ENCODE data around the gene EXTL2.
"Not testable (repeated sequence)": the region's sequence is repeated elsewhere in the genome, so short reads cannot be mapped to it uniquely, and the experiment has no call there.

Gene EXTL2

GRCh38 chr1:100860397-100860991 lies 34.1 kb downstream of the EXTL2 start:
- DNase-seq (ENCODE audit: low spot score): no peak

GRCh38 chr1:100855116-100855515 lies 39.5 kb downstream of the EXTL2 start:
- not testable (repeated sequence) for DNase-seq (ENCODE audit: low spot score)

GRCh38 chr1:100852976-100853375 lies 41.7 kb downstream of the EXTL2 start:
- no peak for DNase-seq (ENCODE audit: low spot score)

- no peak for DNase-seq (ENCODE audit: low spot score)
Observed at GRCh38 chr1:100851726-100852125, 42.9 kb downstream of the EXTL2 start.

- no peak for DNase-seq (ENCODE audit: low spot score)
Observed at GRCh38 chr1:100847361-100848082, 47.1 kb downstream of the EXTL2 start.

- not testable (repeated sequence) for DNase-seq (ENCODE audit: low spot score)
Observed at GRCh38 chr1:100843160-100843559, 51.5 kb downstream of the EXTL2 start.

GRCh38 chr1:100835866-100836842 lies 58.5 kb downstream of the EXTL2 start:
- DNase-seq (ENCODE audit: low spot score): no peak

GRCh38 chr1:100834777-100835660 lies 59.6 kb downstream of the EXTL2 start:
- DNase-seq (ENCODE audit: low spot score): no peak

GRCh38 chr1:100832694-100833428 lies 61.8 kb downstream of the EXTL2 start:
- DNase-seq (ENCODE audit: low spot score): no peak

GRCh38 chr1:100825666-100826065 lies 69.0 kb downstream of the EXTL2 start:
- DNase-seq (ENCODE audit: low spot score): not testable (repeated sequence)
